ENCODE measurements around the gene CFAP90.

The CFAP90 gene, protein sequence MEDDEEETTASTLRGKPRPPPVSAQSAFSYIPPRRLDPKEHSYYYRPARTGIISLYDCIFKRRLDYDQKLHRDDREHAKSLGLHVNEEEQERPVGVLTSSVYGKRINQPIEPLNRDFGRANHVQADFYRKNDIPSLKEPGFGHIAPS

DNA sequence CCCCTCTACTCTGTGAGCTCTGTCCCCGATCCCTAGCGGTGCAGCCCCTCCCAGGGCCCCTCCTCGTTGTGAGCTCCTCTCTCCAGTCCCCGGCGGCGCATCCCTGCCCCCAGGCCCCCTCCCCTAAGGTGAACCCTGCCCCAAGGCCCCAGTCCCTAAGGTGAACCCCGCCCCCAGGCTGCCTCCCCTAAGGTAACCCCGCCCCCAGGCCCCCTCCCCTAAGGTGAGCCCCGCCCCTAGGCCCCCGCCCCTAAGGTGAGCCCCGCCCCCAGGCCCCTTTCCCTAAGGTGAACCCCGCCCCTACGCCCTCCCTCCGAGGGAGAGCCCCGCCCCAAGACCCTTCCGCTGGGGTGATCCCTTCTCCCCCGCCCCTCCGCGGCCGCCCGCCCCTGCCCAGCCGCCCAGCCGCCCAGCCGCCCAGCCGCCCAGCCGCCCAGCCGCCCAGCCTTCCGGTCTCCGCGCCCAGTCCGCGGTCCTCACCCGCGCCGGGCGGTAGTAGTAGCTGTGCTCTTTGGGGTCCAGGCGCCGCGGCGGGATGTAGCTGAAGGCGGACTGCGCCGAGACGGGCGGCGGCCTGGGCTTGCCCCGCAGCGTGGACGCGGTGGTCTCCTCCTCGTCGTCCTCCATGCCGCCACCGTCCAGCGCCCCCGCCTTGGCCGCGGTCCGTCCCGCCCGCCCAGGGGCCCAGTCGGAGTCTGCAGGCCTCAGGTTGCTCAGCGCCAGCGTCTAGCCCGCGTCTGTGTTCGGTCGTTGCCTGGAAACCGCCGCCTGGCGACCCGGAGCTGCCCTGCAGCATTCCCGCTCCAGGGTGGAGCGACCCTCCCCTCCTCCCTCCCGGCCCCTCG lies at the start of gene CFAP90:
Gene CFAP90 (minus strand): TSS at position 739 of the 845 bp plus-strand sequence. CDS start 112 bp downstream, at position 627.
- peak; percentile 91 for DNase-seq (ENCODE audit: low read depth, low spot score)

DNA sequence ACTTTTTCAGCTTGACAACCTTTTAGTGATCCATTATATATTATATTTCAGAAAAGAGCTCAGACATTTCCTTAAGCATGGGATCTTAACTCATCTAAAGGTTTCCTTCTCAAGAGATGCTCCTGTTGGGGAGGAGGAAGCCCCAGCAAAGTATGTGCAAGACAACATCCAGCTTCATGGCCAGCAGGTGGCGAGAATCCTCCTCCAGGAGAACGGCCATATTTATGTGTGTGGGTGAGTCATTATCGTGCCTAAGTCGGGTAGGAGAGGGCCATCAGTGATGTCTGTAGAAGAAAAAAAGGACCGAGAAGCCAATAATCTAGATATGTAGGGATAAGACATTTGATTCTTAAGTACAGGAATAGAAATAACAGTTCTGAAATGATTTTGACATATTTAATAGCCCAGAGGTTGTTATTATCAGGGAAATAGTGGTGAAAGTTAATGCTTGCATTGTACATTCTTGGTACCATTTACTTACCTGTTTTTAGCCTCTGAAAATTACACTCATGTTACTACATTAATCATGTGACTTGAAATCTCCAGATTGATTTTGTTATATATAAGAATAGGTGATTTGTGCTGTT lies 46.2 kb upstream of the CFAP90 start:
- peak; percentile 51 for DNase-seq (ENCODE audit: low read depth, low spot score)

DNA sequence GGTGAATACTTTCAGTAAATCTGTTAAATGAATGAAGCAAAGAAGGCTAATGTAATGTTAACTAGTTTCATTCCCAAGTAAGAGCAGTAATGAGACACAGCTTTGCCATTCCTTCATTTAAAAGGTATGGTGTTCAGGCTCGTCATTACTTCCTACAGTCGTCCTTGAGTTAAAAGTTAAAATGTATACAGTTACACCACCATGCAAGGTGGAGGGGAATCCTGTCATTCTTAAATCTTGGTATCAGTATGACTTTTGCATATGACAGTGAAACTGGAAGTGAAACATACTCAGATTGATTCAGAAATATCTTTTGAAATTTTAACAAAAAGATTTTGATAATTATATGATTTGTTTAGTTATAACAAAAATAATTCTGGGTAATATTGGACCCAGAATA lies 43.9 kb upstream of the CFAP90 start:
- no peak for DNase-seq (ENCODE audit: low read depth, low spot score)

DNA sequence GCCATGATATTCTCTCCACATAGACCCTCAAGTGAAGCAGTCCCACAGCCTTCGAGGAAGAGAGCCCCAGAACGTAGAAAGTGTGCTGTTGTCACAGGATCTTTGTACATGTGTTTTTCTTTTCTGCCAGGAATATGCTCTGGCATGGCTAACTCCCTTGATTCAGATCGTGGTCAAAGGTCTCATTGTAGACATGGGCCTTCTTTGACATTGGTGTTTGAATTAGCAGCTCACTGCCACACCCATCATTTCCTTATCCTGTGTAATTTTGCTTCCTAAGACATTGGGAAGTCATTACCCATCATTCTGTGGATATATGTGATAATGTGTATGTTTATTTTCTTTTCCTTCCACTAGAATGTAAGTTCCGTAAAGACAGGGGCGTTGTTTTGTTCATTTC lies 43.5 kb upstream of the CFAP90 start:
- no peak for DNase-seq (ENCODE audit: low read depth, low spot score)

DNA sequence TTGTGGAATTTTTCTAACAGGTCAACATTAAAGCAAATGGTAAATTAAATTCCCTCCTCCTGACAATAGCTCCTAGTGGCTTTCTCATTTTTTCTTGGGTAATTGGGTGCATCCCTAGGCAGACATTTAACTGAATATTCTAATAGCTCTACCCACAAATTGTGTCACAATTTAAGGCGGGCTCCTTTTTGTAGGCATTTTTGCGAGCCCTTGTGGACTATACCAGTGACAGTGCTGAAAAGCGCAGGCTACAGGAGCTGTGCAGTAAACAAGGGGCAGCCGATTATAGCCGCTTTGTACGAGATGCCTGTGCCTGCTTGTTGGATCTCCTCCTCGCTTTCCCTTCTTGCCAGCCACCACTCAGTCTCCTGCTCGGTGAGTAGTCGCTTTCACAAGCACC lies 38.0 kb upstream of the CFAP90 start:
- DNase-seq (ENCODE audit: low read depth, low spot score) = no peak

DNA sequence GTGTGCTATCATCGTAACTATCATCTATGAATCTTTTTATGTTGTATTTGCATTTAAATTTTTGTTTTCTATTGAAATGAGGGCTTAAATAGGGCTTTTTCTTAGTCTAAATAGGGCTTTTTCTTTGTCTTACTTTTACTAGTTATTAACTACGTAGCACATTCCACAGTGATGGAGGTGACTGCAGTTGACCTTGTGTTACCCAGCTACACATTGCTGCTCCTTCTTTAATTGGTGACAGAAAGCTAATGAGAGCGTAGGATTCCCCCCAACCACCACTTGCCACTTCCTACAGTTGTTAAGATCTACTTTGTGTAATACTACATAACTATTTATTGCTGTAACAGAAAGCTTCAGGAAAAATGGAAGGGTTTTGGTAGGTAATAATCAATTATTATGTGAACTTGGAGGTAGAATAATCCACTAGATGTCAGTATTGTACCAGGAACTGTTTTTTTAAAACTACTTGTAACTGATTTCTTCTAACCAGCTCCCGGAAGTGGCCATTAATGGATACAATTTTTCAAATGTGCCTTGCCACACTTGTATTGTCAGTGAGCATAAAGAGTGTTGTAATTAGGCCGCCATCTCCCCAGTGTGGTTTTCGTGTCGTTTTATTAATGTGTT lies 36.0 kb upstream of the CFAP90 start:
- no peak for DNase-seq (ENCODE audit: low read depth, low spot score)

DNA sequence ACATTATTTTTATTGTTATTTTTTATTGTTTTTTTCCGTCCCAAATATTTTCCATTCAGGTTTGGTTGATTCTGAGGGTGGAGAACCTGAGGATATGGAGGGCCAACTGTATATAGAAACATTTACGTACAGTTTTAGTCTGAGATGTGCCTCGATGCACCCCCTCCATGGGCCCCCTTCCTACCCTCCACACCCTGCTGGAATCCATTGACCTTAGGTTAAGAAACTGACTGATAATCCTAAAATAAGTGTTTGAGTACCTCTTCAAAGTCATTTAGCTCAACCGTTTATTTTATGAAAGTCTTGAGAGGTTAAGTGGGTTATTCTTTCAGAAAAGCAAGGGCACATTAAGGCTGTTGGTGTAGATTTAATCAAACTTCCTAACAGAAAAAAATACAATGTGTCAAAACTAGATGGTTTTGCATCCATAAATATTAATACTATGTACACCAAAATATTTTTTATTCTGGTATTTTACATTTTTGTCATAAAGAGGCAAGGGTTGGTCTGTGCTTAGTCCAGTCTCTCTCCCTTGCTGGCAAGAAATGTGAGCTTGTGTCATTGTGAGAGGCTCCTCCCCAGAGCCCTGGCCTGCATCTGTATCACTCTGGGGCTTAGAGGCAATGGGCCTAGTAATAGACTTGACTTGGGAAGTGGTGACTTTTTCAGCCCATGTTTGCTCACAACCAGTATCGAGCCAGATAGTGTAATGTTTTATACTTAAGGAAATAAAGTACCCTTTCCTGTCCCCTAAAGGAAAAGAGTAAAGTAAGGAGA lies 33.7 kb upstream of the CFAP90 start:
- DNase-seq (ENCODE audit: low read depth, low spot score) = no peak

DNA sequence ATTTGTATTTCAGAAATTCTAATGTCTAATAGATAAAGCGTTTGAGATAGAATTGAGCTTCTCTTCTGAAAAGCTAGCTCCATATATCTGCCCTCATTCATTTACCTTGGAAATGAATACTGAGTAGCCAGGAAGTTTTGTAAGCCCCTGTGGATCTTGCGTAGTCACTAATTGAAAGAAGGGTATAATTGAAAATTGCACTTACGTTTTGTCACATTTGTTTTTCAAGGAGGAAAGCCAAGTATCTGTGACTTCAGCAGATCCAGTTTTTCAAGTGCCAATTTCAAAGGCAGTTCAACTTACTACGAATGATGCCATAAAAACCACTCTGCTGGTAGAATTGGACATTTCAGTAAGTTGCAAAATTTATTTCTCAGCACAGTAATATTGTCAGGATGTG lies 32.0 kb upstream of the CFAP90 start:
- DNase-seq (ENCODE audit: low read depth, low spot score) = no peak

DNA sequence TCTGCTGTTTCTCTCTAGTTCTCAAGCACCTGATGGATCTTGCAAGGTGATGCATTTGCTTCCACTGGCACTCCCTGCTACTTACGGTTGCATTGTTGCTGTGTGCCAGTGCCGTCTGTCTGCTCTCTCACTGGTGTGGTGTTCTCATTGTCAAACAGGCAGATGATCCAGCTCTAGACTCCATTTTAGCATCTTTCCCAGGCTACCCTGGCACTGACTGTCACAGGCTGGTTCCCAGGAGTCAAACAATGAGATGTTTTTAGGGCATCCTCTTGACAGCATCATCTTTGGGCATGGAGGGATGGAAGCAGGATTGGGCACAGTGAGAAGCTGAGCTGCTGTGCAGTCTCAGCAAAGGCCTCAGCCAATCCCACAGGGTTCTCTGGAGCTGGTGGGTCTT lies 30.9 kb upstream of the CFAP90 start:
- no peak for DNase-seq (ENCODE audit: low read depth, low spot score)

DNA sequence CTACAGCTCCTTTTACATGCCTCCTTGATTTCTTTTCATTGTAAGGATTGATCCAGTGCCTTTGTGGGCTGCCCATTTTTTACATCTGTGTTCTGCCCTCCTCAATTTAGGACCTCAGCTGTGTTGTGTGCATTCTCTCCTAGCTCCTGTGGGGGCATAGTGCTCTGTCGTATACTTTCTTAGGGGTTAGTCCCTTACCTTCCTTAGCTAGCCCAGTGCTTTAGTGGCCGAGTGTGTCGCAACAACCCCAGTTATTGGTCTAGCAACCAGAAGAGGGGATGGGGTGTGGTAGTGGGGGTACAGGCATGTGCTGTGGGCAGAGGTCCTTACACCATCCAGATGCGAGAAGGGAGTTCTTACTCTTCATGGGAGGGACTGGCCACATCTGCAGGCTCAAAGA lies 30.2 kb upstream of the CFAP90 start:
- DNase-seq (ENCODE audit: low read depth, low spot score) = no peak

DNA sequence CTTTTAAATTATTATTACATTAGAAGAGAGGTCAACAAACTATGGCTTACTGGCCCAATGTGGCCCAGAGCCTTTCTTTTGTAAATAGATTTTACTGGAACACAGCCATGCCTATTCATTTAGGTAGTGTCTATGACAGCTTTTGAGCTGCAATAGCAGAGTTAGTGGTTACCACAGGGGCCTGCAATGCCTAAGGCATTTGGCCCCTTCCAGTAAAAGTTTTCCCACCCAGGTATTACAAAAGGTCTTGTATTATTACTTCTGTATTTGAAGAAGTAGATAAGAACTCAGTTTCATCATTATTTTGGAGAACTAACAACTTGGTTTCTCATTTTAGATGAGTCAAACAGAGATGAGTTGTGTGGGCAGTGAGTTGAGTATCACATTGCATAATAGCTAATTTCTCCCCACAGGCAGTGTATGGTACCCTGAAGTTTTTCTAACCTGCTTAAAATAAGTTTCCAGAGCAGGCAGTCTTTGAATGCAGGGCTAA lies 27.5 kb upstream of the CFAP90 start:
- no peak for DNase-seq (ENCODE audit: low read depth, low spot score)

DNA sequence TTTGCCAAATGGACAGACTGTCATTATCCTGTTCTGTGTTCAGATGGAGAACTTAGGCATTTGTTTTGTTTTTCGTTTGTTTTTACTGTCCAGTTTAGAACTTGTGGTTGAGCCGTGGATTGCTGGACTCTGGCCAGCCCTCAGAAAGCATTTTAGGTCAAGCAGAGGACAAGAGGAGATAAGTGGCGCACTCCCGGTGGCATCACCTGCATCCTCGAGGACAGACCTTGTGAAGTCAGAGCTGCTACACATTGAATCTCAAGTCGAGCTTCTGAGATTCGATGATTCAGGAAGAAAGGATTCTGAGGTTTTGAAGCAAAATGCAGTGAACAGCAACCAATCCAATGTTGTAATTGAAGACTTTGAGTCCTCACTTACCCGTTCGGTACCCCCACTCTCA lies 26.9 kb upstream of the CFAP90 start:
- no peak for DNase-seq (ENCODE audit: low read depth, low spot score)

DNA sequence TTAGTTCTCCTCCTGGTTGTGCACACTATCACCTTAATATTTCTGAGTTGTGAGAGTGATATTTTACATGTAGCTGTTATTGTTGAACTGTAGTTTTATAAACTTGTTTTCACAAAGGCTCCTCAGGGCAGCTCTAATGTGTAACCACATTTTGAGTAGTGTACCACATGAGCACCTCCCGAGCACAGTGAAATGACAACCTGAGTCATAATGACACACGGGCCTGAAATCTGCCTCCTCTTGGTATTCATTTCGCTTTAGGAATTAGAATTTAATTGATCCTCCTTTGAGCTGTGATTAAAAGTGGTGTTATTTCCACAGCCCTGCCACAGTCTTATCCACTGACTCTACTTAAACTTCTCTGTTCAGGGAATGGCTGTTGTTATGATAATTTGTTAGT lies 25.9 kb upstream of the CFAP90 start:
- no peak for DNase-seq (ENCODE audit: low read depth, low spot score)

DNA sequence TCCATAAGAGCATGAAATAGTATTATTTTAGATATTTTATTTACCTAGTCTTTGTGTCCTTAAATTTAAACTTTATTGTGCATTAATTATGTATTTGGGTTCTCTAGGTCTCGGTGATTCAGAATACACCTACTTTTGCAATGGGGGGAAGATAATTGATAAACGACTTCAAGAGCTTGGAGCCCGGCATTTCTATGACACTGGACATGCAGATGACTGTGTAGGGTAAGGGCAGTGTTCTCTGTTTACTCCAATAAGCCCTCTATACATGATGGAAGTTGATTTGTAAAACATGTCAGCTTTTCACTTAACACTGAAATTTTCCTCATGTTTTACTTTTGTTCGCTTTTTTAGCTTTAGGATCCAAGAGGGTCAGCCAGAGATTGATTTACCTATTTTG lies 24.2 kb upstream of the CFAP90 start:
- no peak for DNase-seq (ENCODE audit: low read depth, low spot score)

DNA sequence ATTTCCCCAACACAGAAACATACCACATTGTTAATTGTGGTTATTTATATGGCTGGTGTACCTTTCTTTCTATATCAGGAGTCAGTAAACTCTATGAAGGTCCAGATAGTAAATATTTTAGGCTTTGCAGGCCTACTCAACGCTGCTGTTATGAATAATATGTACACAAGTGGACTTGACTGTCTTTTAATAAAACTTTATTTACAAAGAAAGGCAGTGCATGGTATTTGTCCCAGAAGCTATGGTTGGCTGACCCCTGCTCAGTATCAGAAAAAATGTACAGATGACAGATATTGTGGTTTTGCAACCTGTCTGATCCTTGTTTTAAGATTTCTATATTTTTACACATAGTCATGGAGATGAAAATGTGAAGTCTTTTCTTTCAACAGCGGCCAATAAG lies 23.7 kb upstream of the CFAP90 start:
- no peak for DNase-seq (ENCODE audit: low read depth, low spot score)

DNA sequence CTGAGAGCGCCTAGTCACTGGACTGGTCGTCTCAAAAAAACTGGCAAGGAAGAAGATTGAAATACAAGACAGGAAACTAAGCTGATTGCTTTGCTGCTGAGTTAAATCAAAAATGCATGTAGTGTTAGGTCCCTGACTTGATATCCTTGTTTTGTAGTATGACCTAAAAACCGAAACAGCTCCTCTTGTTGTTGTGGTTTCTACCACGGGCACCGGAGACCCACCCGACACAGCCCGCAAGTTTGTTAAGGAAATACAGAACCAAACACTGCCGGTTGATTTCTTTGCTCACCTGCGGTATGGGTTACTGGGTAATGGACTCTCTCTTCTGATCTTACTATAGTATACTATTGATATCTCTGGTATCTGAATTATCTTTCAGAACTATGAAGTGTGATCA lies 22.3 kb upstream of the CFAP90 start:
- no peak for DNase-seq (ENCODE audit: low read depth, low spot score)

DNA sequence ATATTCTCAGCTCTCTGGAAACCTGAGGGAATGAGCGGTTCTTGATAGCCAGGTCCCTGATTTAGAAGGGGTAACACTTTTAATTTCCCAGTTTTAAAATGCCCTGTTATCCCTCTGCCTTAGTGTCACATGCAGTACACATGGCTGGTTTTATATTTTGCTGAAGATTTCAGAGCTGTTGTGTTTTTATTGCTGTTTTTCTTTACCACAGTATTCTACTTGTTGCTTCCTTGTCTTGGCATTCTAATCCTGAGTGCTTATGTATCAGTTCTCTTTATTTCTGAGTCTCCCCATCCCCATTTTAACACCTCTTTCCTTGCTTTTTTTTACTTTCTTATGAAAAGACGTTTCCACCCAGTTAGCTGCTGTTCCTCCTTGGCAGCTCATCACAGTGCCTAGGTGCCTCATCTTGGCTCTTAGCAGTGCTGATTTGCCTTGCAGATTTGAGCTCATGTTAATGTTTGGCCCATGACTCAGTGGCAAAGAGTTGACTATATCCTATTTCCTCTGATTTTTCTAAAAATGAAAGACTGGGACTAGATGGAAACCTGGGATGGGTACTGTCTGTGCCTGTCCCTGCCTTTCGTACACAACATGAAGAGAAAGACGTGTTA lies 21.7 kb upstream of the CFAP90 start:
- DNase-seq (ENCODE audit: low read depth, low spot score) = no peak

DNA sequence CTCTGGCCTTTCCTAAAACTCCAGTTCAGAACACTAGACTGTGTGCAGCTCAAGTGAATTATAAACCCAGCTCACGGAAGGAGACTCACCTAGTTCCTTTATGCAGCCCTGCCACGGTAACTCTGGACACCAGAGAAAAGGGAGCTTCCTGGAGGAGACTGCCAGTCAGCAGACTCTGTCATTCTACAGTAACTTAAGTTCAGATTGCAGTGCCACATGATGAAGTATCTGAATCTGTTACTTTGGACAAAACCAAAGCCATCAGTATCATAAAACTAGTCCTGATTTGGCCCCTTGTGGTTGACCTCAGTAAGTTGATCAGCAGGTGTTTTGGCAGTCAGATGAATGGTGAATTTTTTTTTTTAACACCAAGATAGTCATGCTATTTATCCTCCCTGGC lies 20.7 kb upstream of the CFAP90 start:
- DNase-seq (ENCODE audit: low read depth, low spot score) = no peak

DNA sequence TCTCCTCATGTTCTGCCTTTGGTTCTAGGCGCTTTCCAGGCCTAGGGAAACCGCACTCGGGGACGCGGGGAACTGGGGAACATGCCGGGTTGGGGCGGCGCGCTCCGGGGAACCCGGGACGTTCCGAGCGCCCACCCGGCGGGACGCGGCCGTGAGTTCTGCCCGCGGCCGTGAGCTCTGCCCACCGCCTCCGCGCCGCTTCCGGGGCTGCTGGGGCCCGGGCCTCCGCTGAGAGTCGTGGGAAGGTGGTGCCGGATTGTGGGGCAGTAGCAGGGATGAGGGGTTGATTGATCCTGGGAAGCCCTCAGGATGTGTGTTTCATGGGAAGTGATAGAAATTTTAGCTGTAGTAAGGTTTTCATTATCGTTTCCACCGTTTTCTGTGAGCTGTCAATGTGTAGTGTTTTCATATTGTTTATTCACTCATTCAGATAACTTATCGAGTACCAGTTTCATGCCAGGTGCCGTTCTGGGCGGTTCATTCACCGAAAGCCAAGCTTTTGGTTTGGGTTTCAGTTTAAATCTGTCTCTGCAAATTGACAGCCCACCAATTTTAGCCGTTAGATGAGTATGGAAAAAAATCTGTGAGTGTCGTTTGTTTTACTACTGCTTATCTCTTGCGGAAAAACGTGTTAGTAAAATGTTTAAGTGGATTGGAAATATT lies 18.7 kb upstream of the CFAP90 start:
- DNase-seq (ENCODE audit: low read depth, low spot score) = peak; percentile 19

DNA sequence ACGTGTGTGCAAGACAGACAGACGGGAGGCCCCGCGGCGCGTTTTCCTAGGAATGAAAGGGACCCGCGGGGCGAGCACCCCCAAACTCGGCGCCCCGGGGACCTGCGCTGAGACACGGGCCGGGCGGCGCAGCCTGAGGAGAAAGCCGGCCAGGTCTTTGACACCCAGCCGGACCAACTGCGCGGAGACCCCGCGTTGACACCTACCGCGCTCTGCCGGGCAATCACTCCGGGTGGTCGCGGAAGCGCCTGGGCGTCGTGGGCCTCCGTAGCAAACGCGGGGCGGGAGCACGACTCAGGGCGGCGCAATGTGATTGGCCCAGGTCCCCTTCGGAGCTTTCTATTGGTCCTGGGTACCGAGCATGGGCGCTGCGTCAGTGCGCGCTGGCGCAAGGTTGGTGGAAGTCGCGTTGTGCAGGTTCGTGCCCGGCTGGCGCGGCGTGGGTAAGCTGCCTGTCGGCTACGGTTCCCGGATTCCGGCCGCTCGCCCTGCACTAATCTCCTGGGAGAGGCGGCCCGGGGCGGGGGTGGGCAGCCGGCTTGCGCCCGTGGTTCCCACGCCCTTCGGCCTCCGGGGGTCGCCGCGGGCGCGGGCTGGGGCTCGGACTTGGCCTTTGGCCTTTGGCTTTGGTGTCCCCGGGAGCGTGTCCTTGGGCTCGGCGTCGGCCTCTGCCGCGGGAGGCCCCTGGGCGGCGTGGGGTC lies 18.0 kb upstream of the CFAP90 start, which contains the start of the genes FASTKD3 and MTRR:
Gene FASTKD3 (minus strand): TSS at position 259 of the 701 bp plus-strand sequence. CDS start 948 bp downstream, outside the sequence.
Gene MTRR (plus strand): TSS at position 376 of the 701 bp plus-strand sequence. CDS start 1,647 bp downstream, outside the sequence.
- DNase-seq (ENCODE audit: low read depth, low spot score) = peak; percentile 90
